GM11168 (cell line): ENCODE data around the gene SH3GL3.

Source experiments
- in situ Hi-C: fragments of 300-500 bp; cut with MboI; formaldehyde crosslinking; loops from one replicate; pipeline ENCODE4 v1.12.0; 2022; ENCODE audit warnings: low sequenced_read_pairs; ENCODE audit not compliant: unreplicated experiment

Gene SH3GL3

DNA sequence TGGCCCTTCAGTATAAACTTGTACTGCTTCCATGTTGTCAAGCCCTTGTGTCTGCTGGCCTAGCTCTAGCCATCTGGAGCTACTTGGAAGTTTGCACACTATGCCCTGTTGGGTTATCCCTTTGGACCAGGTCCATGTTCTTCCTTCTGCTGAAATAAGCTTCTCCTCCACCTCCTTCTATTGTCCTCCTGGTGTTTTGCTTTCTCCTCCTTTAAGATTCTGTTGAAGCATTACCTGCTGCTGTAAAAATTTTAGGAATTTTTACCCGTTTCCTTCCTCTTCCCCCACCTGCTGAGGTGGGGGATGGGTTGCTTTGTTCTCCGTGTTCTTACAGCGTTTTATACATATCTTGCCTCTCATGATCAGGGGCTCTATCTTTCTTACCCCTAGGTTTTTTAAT is 51.7 kb downstream of the SH3GL3 start:
- in situ Hi-C loops: no loop called here

DNA sequence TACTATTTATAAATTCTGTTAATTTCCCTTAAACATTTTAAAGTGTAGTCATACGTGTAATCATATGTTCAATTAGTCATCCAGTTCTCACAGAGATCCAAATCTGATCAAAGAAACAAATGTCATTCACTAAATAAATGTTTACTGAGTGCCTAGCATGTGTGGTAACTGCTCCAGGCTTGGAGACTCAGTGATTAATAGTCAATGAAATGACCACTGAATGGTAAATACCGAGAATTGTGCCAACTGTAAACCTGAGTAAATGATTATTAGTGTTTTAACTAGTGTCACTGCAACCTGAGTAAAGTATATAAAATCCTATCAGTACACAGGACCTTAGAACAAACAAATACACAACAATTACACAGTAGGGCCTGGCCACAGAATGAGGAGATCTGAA is 52.3 kb downstream of the SH3GL3 start:
- in situ Hi-C loops: no loop called here

DNA sequence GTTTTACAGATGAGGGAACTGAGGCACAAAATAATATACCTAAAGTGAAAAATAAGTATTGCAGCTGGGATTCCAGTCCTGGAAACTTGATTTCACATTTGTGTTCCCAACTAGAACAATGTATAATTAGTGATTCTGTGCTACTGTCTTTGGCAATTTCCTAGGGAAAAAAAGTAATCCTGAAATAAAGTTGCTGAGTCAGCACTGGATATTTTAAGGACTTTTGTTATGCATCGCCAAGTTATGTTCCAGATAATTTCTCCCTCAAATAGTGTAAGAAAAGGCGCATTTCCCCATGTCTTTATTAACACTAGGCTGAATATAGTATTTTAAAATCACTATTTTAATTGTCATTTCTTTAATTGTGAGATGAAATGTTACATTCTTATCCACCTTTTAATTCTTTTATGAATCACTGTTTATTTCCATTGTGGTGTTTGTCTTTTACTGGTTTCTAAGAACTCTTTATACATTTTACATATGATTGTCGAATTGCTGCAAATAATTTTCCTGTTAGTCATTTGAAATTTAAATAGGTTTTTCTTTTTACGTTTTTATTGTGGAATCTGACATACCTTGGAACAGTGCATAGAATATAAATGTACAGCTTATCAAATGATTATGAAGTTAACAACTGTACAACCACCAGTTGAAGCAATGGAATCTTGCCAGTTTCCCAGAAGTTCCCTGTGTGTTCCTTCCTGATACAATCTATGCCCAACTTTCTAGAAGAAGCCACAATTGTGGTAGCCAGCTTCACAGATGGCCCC is 56.6 kb downstream of the SH3GL3 start:
- in situ Hi-C loops: no loop called here

DNA sequence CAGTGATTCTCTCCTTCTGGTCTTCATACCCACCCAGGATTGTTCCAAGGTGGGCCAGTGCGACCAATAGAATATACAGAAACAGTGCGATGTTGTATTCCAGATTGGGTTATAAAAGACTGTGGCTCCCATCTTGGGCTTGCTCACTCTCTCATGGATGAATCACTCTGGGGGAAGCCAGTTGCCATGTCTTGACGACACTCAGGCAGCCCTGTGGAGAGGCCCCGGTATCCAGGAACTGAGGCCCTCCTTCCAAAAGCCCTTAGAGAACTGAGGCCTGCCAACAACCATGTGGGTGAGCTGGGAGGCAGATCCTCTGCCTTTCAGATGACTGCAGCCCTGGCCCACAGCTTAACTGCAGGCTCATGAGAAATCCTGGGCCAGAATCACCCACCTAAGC is 57.2 kb downstream of the SH3GL3 start:
- in situ Hi-C loops: no loop called here

DNA sequence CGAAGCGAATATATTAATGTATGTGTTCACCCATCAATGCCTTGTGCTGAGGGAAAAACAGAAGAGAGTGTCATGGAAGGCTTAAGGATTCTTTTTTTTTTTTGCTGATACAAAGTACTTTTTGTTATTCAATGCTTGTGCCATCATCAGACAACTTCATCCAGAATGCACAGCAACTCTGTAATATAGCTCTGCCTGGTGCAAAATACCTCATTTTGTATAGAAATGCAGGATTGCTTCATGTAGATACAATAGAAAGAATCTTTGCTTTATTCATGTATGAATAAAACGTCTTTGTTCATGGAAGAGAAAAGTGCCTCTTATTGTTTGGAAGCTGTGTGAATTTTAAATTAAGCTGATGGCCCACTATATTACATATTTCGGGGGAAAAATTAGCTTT is 62.9 kb downstream of the SH3GL3 start:
- in situ Hi-C loops: no loop called here

DNA sequence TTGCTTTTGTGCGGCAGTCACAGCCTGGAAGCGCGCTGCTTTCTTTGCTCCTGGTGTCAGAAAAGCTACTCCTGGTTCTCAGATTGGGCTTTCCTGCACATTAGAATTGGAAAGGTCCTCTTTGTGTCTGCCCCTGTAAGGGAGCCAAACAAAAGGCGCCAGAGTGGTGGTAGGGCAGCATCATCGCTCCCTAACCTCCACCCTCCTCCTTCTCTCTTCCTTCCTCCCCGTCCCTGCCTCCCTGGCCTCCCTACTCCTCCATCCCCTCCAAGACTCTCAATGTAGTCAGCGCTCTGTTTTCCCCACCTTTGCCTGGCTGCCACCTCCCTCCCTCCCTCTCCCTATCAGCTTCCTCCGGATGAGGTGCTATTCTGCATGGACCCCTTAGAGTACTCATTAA is 65.3 kb downstream of the SH3GL3 start:
- in situ Hi-C loops: no loop called here

DNA sequence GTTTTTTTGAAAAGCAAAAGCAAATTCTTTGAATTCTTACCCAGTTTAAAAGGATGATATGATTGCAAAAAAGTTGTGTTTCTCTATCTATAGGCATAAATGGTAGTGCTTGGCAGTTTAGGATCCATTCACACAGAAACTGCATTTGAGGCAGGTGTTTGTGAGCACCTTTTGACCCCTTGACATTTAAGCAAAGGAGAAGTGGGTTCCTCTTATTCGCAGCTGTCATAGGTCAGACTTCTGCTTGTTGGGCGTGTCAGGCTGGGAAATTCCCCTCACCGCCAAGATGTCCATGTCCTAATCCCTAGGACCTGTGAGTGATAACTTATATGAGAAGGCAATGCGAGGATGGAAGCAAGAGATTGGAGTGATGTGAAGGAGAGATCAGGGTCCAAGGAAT is 67.4 kb downstream of the SH3GL3 start:
- in situ Hi-C loops: no loop called here

DNA sequence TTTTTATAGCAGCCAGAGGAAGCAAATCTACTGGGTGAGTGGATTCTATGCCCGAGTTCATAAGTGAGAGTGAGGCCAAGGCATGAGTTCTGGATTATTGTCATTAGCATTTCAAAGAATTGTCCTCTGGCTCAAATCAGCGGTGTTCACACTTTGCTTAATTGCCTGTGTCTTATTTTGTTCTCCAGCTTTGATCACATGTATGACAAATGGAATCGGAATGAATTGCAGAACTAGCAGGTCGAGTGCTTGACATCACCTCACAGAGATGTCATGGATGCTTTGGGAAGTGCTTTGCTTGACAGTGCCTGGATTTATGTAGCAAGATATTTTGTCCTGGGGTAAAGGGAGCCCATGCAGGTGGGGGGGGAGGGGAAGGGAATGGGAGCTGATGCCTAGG is 68.0 kb downstream of the SH3GL3 start:
- in situ Hi-C loops: no loop called here

DNA sequence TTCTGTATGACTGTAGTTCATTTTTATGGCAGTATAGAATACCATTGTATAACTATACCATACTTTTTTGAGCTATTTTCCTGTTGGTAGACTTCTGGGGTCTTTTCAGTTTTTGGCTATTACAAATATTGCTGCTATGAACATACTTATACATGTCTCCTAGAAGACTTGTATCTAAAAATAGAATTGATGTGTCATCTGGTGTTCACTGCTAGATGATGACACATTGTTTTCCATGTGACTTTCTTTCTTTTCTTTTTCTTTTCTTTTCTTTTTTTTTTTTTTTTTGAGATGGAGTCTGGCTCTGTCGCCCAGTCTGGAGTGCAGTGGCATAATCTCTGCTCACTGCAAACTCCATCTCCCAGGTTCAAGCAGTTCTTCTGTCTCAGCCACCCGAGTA is 69.8 kb downstream of the SH3GL3 start:
- in situ Hi-C loops: no loop called here

DNA sequence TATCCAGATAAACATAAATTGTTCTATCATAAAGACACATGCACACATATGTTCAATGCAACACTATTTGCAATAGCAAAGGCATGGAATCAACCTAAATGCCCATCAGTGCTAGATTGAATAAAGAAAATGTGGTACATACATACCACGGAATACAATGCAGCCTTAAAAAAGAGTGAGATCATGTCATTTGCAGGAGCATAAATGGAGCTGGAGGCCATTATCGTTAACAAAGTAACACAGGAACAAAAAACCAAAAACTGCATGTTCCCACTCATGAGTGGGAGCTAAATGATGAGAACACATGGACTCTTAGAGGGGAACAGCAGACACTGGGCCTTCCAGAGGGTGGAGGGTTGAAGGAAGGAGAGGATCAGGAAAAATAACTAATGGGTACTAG is 79.2 kb downstream of the SH3GL3 start:
- in situ Hi-C loops: no loop called here

DNA sequence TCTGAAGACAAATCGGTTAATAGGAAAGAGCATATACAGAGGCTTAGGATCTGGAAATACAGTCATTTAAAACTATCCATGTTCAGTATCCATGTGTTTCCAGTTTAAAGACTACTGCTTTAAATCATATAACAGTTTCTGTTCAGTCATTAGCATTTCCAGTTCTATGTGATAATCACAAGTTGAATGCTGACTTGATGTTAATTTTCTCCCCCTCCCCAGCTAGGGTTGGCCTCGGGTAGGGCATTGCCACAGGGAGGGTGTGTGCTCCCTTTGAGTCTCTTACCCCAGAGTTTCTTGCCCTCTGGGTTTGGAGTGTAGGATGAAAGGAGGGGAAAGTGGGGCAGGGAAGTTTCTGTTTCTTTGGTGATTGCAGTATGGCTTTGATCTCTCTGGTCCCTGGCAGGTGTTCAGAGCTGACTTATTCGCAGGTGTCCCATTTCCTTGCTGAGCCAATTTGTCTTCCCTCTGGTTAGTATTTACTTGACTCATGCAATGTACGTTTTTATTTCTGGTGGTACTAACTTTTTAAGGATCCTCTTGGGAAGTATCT is 86.3 kb downstream of the SH3GL3 start:
- in situ Hi-C loops: no loop called here

DNA sequence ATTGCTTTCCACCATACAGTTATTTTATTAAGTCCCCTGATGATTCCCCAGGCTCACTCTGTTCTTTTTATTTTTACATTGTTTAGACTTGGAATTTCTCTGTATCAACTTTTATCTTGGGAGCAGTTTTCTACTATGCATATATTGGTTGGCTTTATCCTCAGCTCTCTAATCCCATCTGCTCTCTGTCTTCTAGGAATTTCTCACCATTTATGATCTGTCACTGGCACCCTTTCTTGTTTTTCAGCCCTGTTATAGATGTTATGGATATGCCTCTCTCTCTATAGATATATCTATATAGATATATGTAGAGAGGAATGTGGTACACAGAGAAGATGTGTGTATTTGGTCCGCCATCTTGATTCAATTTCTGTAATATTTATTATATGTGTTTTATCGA is 90.5 kb downstream of the SH3GL3 start:
- in situ Hi-C loops: no loop called here

DNA sequence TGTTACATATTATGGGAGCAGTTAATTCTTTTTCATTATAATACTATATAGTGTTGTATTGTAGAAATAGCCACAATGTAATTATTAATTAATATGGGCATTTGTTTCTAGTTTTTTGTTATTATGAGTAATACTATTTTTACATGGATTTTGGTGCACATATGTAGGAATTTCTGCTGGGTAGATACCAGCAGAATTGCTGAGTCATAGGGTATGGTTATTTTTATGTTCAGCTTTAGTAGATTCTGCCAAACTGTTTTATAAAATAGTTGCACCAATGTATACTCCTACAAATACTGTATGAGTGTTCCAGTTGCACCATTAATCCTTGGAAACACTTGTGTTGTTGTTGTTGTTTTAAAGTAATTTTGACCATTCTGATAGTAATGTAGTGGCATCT is 91.5 kb downstream of the SH3GL3 start:
- in situ Hi-C loops: no loop called here

DNA sequence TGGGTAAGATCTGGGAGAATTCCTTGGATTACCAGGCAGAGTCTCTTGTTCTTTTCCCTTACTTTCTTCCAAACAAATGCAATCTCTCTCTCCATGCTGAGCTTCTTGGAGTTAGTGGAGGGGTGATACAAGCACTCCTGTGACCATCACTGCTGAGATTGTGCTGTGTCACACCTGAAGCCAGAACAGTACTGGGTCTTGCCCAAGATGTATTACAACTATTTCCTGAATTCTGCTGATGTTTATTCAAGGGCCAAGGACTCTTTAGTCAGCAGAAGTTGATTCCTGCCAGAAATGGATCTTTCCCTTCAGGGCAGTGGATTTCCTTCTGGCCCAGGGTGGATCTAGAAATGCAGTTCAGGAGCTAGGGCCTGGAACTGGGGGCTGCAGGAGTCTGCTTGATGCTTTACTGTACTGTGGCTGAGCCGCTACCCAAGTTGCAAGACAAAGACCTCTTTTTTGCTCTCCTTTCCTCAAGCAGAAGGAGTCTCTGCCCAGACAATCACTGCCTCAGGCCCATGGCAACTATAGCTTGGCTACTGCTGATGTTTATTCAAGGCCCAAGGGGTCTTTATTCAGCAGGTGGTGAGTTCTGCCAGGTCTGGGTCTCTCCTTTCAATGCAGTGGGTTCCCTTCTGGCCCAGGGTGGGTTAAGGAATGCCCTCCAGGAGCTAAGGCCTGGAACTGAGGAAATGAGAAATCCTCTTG is 98.8 kb downstream of the SH3GL3 start:
- in situ Hi-C loops: no loop called here

DNA sequence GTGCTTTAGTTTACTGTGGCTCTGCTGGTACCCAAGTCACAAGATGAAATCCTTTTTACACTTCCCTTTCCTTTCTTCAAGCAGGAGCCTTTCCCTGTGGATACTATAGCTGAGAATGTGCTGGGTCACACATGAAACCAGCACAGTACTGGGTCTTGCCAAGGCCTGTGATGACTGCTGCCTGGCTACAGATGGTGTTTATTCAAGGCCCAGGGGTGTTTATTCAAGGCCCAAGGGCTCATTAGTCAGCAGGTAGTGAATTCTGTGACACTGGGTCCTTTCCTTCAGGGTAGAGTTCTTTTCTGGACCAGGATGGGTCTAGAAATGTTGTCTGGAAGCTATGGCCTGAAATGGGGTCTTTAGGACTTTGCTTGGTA is 99.4 kb downstream of the SH3GL3 start:
- in situ Hi-C loops: no loop called here

DNA sequence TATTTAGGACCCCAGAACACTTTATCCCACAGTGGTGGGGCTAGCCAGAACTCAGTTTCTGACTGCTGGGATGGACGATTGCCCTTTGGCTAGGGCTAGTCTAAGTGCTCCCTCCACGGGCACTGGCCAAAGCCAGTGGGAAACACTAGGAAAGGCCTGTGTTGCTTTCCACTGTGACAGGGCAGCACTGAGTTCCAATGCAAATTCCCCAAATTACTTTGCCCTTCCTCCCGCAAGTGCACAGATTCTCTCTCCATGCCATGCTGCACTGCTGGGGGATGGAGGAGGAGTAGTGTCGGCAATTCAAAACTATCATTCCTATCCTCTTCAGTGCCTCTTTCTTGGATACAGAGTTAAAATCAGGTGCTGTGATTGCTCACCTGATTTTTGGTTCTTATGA is 100.0 kb downstream of the SH3GL3 start:
- in situ Hi-C loops: no loop called here

DNA sequence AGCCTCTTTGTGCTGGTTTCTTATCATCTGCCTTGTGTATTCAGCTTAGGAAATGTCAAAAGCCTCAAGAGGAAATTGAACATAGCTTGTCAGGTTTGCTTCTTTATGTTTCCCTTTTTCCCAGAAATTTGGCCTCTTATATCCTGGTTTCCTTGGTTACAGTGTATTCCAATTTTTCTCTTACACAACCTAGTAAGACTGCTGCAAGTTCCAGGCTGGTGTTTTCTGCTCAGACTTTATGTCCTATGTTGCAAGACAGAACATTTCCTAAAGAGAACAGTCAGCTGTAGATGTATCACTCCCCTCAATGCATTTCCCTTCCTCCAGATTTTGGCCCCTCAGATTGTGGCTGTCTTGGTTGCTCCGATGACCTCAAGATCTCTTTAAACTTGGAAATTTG is 102.5 kb downstream of the SH3GL3 start:
- in situ Hi-C loops: loop anchor here (10.0 to 25.0 kb wide), 3 partner anchors 115 to 488 kb away; no protein-coding TSS in a partner anchor

DNA sequence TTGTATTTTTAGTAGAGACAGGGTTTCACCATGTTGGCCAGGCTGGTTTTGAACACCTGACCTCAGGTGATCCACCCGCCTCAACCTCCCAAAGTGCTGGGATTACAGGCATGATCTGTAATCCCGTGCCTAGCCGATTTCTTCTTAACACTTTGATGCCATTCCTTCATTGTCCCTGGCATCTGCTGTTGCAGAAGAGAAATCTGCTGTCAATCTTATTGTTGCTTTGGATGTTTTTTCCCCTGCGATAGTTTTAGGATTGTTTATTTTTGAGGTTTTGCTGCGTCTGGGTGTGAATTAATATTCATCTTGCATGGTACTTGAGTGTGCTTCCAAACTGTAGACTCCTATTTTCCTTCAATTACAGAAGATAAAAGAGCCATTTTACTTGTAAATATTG is 107.4 kb downstream of the SH3GL3 start:
- in situ Hi-C loops: loop anchor here (10.0 to 25.0 kb wide), 3 partner anchors 120 to 483 kb away; no protein-coding TSS in a partner anchor

DNA sequence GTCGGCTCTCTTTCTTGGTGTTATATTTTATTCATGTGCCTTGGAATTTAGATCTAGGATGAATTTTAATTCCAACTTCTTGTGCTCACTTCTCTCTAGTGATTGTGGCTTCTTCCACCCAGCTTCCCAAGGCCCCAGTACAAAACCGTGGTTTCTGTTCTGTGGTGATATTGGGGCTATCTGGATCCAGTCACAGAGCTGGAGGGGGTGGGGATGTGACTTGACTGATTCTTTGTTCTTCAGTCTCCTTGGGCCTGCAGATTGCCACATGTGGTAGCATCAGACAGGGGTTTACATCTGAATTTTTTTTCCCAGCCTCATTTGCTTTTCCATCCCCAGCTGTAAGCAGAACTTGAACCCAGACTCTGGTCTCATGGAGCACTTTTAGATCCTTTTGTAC is 108.2 kb downstream of the SH3GL3 start:
- in situ Hi-C loops: loop anchor here (10.0 to 25.0 kb wide), 3 partner anchors 121 to 482 kb away; no protein-coding TSS in a partner anchor

DNA sequence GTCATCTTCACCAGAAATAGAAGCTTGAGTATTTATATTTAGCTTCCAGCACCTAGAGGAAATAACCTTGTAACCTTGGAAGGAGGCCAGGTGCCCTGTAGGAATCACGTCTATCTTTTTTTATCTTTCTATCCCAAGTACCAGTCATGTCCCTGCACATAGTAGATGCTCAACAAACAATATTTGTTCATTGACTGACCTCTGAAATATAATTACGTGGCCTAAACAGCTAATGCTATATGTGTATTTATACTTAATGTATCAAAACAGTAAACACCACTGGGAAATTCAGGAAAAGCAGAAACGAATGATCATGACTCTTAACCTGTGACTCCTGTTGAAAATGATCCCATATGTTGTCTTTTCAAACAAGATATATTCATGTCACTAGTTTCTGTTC is 108.9 kb downstream of the SH3GL3 start:
- in situ Hi-C loops: loop anchor here (10.0 to 25.0 kb wide), 3 partner anchors 121 to 481 kb away; no protein-coding TSS in a partner anchor

DNA sequence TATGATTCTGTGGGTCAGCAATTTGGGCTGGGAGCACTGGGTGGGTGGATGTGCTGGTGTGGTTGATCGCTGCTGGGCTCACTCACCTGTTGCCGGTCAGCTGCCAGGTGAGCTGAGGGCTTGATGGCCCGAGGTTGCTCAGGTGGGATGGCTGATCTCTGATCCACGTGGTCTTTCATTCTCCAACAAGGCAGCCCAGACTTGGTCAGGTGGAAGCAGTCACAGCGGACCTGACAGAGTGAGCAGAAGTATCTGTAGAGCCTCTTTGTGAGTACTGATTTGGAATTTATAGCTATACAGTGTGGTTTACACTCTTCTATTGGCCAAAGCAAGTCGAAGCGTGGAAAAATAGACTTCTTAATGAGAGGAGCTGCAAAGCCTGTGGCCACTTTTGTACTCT is 109.6 kb downstream of the SH3GL3 start:
- in situ Hi-C loops: loop anchor here (10.0 to 25.0 kb wide), 3 partner anchors 122 to 481 kb away; no protein-coding TSS in a partner anchor
